OCI-LY7 (cell line): ENCODE measurements around the gene RPRD1B.

Source experiments
- CTCF ChIP-seq: fragments of 200-600 bp; sonication (generic); conservative IDR thresholded peaks from 2 replicates; pipeline ENCODE4 v1.5.1; 2014; ENCODE audit warnings: mild to moderate bottlenecking, antibody characterized with exemption, low read length, moderate library complexity, mixed read lengths
- EZH2phosphoT487 ChIP-seq: fragments of 200-600 bp; sonication (generic); IDR thresholded peaks from 2 replicates; pipeline ENCODE4 v1.6.1; 2018; ENCODE audit warnings: low read depth, borderline replicate concordance, mild to moderate bottlenecking, mixed run types, antibody characterized with exemption, low read length, moderate library complexity, mixed read lengths

- TF ChIP-seq CTCF, result no peak
- TF ChIP-seq EZH2phosphoT487, result no peak
Observed at GRCh38 chr20:38063911-38064530, 30.5 kb downstream of the RPRD1B start.
